ENCODE data around the gene PHRF1. TPM values are rescaled to one million over a fixed set of nuclear protein-coding genes. Genes with fewer than 3 reads are reported as not detected.

Gene PHRF1
- total RNA-seq, 1 experiment from 2014 or later = 45.5 TPM

- ATAC-seq (no peak), DNase-seq (ENCODE audit: low read depth, low spot score) (no peak)
- BruUV-seq (replicated peaks) = no TSS peak
- TF ChIP-seq TCF7L2 (IDR thresholded peaks at IDR 0.05; ENCODE audit: borderline replicate concordance, extremely low read depth, insufficient read depth, insufficient read length) (no peak), EGR1 (IDR thresholded peaks at IDR 0.05; ENCODE audit: low read depth) (no peak), MAX (IDR thresholded peaks at IDR 0.05) (no peak), ZFX (IDR thresholded peaks at IDR 0.05) (no peak), YY1 (IDR thresholded peaks at IDR 0.05; ENCODE audit: extremely low read depth, insufficient replicate concordance, low read depth, low read length) (no peak), SP1 (IDR thresholded peaks at IDR 0.05; ENCODE audit: low read depth) (no peak), ELF1 (IDR thresholded peaks at IDR 0.05; ENCODE audit: borderline replicate concordance, low read depth) (no peak), ZNF274 (IDR thresholded peaks at IDR 0.05; ENCODE audit: low read depth, low read length) (no peak), SRF (IDR thresholded peaks at IDR 0.05; ENCODE audit: low read depth) (no peak), ATF3 (IDR thresholded peaks at IDR 0.05) (no peak), POLR2A (IDR thresholded peaks at IDR 0.05; ENCODE audit: borderline replicate concordance, extremely low read depth, insufficient read depth, insufficient read length) (no peak), CBX3 (IDR thresholded peaks at IDR 0.05; ENCODE audit: low read depth) (no peak), SIN3A (IDR thresholded peaks at IDR 0.05; ENCODE audit: low read depth) (no peak)
- no peak overlapping the region for H3K9ac ChIP-seq (ENCODE audit: low read length)
- no peak overlapping the region for H3K4me2 ChIP-seq (ENCODE audit: low read length)
- ChIA-PET CTCF (no interaction called here), RAD21 (ENCODE audit: low non-redundant PET in 1 of 2, low total read pairs in 2 of 2, uncharacterized antibody in 2 of 2, unreplicated experiment in 2 of 2) (no interaction called here), POLR2A (no interaction called here)
- H3K27ac ChIP-seq (ENCODE audit: low read depth, low read length) = no peak overlapping the region
- H4K20me1 ChIP-seq (ENCODE audit: insufficient read depth) = no peaks in the 10 kb centered on the region
- H3K36me3 ChIP-seq (ENCODE audit: control insufficient read depth in 1 of 2, insufficient read depth in 2 of 2, low read length in 2 of 2) = peaks cover 47 to 63% of the 10 kb centered on the region in 2 experiments
- H3K9me3 ChIP-seq (ENCODE audit: control insufficient read depth in 1 of 2, insufficient read depth in 1 of 2, low read depth in 1 of 2, low read length in 2 of 2) = no peaks in the 10 kb centered on the region
- H2AFZ ChIP-seq (ENCODE audit: low read depth, low read length, poor library complexity, severe bottlenecking) = no peak overlapping the region
- H3K9me2 ChIP-seq (ENCODE audit: insufficient read depth) = no peaks in the 10 kb centered on the region
- intact Hi-C loops (cut with micrococcal nuclease) = no loop called here
- no peak overlapping the region for H3K4me3 ChIP-seq (replicated peaks in 1 of 2; ENCODE audit: low read depth in 1 of 2, low read length in 2 of 2)
- H3K27me3 ChIP-seq (ENCODE audit: insufficient read depth, low read length) = no peaks in the 10 kb centered on the region
- peaks cover 83% of the 10 kb centered on the region for H3K79me2 ChIP-seq (ENCODE audit: insufficient read depth, low read length)
- H3K4me1 ChIP-seq (ENCODE audit: control insufficient read depth in 1 of 2, insufficient read depth in 2 of 2, low read length in 2 of 2) = no peaks in the 10 kb centered on the region
These were observed 11.7 kb downstream of the PHRF1 start for GRCh38 chr11:587978-588380.

- peaks cover 83% of the 10 kb centered on the region for H3K79me2 ChIP-seq (ENCODE audit: insufficient read depth, low read length)
- H4K20me1 ChIP-seq (ENCODE audit: insufficient read depth) = no peaks in the 10 kb centered on the region
- peaks cover 0 to 8% of the 10 kb centered on the region in 2 experiments; a peak in 2 of 4 replicates for H3K4me1 ChIP-seq (ENCODE audit: control insufficient read depth in 1 of 2, insufficient read depth in 2 of 2, low read length in 2 of 2)
- ChIA-PET RAD21 (ENCODE audit: low non-redundant PET in 1 of 2, low total read pairs in 2 of 2, uncharacterized antibody in 2 of 2, unreplicated experiment in 2 of 2) (no interaction called here), CTCF (no interaction called here), POLR2A (no interaction called here)
- no TSS peak for BruUV-seq (replicated peaks)
- no peak overlapping the region for H2AFZ ChIP-seq (ENCODE audit: low read depth, low read length, poor library complexity, severe bottlenecking)
- no peak for ATAC-seq
- H3K9me2 ChIP-seq (ENCODE audit: insufficient read depth) = no peaks in the 10 kb centered on the region
- H3K4me2 ChIP-seq (ENCODE audit: low read length) = no peak overlapping the region
- H3K9ac ChIP-seq (ENCODE audit: low read length) = no peak overlapping the region
- no peak overlapping the region for H3K27ac ChIP-seq (ENCODE audit: low read depth, low read length)
- intact Hi-C loops (cut with micrococcal nuclease) = no loop called here
- DNase-seq (ENCODE audit: low read depth, low spot score) = no peak
- H3K9me3 ChIP-seq (ENCODE audit: control insufficient read depth in 1 of 2, insufficient read depth in 1 of 2, low read depth in 1 of 2, low read length in 2 of 2) = no peaks in the 10 kb centered on the region
- no peaks in the 10 kb centered on the region for H3K27me3 ChIP-seq (ENCODE audit: insufficient read depth, low read length)
- H3K36me3 ChIP-seq (ENCODE audit: control insufficient read depth in 1 of 2, insufficient read depth in 2 of 2, low read length in 2 of 2) = peaks cover 49 to 65% of the 10 kb centered on the region in 2 experiments
- no peak overlapping the region for H3K4me3 ChIP-seq (replicated peaks in 1 of 2; ENCODE audit: low read depth in 1 of 2, low read length in 2 of 2)
- no peak for TF ChIP-seq TCF7L2 (IDR thresholded peaks at IDR 0.05; ENCODE audit: borderline replicate concordance, extremely low read depth, insufficient read depth, insufficient read length)
- TF ChIP-seq ZFX (IDR thresholded peaks at IDR 0.05) = no peak
- TF ChIP-seq EZH2 (IDR thresholded peaks at IDR 0.05) = no peak
- no peak for TF ChIP-seq CBX3 (IDR thresholded peaks at IDR 0.05; ENCODE audit: low read depth)
- no peak for TF ChIP-seq SP1 (IDR thresholded peaks at IDR 0.05; ENCODE audit: low read depth)
- no peak for TF ChIP-seq POLR2A (IDR thresholded peaks at IDR 0.05; ENCODE audit: borderline replicate concordance, extremely low read depth, insufficient read depth, insufficient read length)
- no peak for TF ChIP-seq ZNF274 (IDR thresholded peaks at IDR 0.05; ENCODE audit: low read depth, low read length)
- no peak for TF ChIP-seq REST (IDR thresholded peaks at IDR 0.05; ENCODE audit: low read depth)
- TF ChIP-seq ELF1 (IDR thresholded peaks at IDR 0.05; ENCODE audit: borderline replicate concordance, low read depth) = no peak
- TF ChIP-seq EGR1 (IDR thresholded peaks at IDR 0.05; ENCODE audit: low read depth) = no peak
- TF ChIP-seq ATF3 (IDR thresholded peaks at IDR 0.05) = no peak
- no peak for TF ChIP-seq SIN3A (IDR thresholded peaks at IDR 0.05; ENCODE audit: low read depth)
- no peak for TF ChIP-seq POLR2AphosphoS5 (IDR thresholded peaks at IDR 0.05; ENCODE audit: low read depth, low read length)
- TF ChIP-seq YY1 (IDR thresholded peaks at IDR 0.05; ENCODE audit: extremely low read depth, insufficient replicate concordance, low read depth, low read length) = no peak
- TF ChIP-seq CEBPB (IDR thresholded peaks at IDR 0.05; ENCODE audit: low read depth) = no peak
These were observed 13.5 kb downstream of the PHRF1 start for GRCh38 chr11:589798-590197.

Data from HCT116 (cell line).